SK-N-SH (cell line): ENCODE data around the gene CETN2.

Experiments
- IRF3 ChIP-seq: fragments of 150-350 bp; IDR thresholded peaks from 2 replicates; pipeline ENCODE4 v1.6.1; 2016; ENCODE audit warnings: mild to moderate bottlenecking, low read depth, low read length
- JUND ChIP-seq: IDR thresholded peaks from 2 replicates; pipeline ENCODE4 v1.4.0; 2012
- MXI1 ChIP-seq: IDR thresholded peaks from 2 replicates; pipeline ENCODE4 v1.6.1; 2012; ENCODE audit warnings: mild to moderate bottlenecking, low read depth, low read length, improper control_type of control experiment
- NRF1 ChIP-seq: IDR thresholded peaks from 2 replicates; pipeline ENCODE4 v1.6.1; 2012; ENCODE audit warnings: low read depth, mild to moderate bottlenecking, low read length
- POLR2AphosphoS5 ChIP-seq: IDR thresholded peaks from 2 replicates; pipeline ENCODE4 v1.6.1; 2012; ENCODE audit warnings: low read depth, low read length
- SMC3 ChIP-seq: IDR thresholded peaks from 2 replicates; pipeline ENCODE4 v1.6.1; 2012; ENCODE audit warnings: low read depth, low read length, improper control_type of control experiment
- YY1 ChIP-seq: IDR thresholded peaks from 2 replicates; pipeline ENCODE4 v1.4.0; 2012; ENCODE audit warnings: low read depth, mild to moderate bottlenecking
- TF ChIP-seq, protein P1 (sequence below): IDR thresholded peaks from 2 replicates; pipeline ENCODE4; 2012
- TF ChIP-seq, protein P2 (sequence below): fragments of 200-600 bp; sonication (generic); IDR thresholded peaks from 2 replicates; pipeline ENCODE4 v1.6.1; 2017; ENCODE audit warnings: antibody characterized with exemption, mild to moderate bottlenecking, moderate library complexity
- TF ChIP-seq, protein P3 (sequence below): fragments of 150-350 bp; IDR thresholded peaks from 2 replicates; pipeline ENCODE4 v1.6.1; 2017; ENCODE audit warnings: antibody characterized with exemption, low read length, low read depth, borderline replicate concordance
- TF ChIP-seq, protein P4 (sequence below): IDR thresholded peaks from 2 replicates; pipeline ENCODE4 v1.4.0; 2012; ENCODE audit warnings: low read depth

DNA sequence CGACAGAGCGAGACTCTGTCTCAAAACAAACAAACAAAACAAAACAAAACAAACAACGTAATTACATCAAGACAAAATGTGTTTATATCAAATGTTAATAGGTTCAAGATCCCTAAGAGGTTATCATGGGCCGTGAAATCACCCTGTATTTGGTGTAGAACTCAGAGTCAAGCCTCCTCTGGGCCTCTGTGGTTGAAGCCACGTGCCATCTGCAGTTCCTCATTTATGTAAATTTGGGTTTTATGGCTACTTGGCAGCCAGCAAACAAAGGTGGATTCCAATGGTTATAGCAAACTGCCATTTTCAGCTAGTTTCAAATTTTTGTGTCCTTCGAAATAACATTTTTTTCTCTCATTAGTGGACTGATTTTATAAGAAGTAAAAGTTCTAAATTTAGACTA lies 16.7 kb upstream of the CETN2 start:
- TF ChIP-seq, protein P1, sequence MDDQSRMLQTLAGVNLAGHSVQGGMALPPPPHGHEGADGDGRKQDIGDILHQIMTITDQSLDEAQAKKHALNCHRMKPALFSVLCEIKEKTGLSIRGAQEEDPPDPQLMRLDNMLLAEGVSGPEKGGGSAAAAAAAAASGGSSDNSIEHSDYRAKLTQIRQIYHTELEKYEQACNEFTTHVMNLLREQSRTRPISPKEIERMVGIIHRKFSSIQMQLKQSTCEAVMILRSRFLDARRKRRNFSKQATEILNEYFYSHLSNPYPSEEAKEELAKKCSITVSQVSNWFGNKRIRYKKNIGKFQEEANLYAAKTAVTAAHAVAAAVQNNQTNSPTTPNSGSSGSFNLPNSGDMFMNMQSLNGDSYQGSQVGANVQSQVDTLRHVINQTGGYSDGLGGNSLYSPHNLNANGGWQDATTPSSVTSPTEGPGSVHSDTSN = no peak
- TF ChIP-seq NRF1 (no peak), MXI1 (no peak), JUND (no peak), POLR2AphosphoS5 (no peak), SMC3 (no peak), YY1 (no peak), IRF3 (no peak)
- TF ChIP-seq, protein P2, sequence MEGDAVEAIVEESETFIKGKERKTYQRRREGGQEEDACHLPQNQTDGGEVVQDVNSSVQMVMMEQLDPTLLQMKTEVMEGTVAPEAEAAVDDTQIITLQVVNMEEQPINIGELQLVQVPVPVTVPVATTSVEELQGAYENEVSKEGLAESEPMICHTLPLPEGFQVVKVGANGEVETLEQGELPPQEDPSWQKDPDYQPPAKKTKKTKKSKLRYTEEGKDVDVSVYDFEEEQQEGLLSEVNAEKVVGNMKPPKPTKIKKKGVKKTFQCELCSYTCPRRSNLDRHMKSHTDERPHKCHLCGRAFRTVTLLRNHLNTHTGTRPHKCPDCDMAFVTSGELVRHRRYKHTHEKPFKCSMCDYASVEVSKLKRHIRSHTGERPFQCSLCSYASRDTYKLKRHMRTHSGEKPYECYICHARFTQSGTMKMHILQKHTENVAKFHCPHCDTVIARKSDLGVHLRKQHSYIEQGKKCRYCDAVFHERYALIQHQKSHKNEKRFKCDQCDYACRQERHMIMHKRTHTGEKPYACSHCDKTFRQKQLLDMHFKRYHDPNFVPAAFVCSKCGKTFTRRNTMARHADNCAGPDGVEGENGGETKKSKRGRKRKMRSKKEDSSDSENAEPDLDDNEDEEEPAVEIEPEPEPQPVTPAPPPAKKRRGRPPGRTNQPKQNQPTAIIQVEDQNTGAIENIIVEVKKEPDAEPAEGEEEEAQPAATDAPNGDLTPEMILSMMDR = no peak
- TF ChIP-seq, protein P3, sequence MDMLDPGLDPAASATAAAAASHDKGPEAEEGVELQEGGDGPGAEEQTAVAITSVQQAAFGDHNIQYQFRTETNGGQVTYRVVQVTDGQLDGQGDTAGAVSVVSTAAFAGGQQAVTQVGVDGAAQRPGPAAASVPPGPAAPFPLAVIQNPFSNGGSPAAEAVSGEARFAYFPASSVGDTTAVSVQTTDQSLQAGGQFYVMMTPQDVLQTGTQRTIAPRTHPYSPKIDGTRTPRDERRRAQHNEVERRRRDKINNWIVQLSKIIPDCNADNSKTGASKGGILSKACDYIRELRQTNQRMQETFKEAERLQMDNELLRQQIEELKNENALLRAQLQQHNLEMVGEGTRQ = no peak
- TF ChIP-seq, protein P4, sequence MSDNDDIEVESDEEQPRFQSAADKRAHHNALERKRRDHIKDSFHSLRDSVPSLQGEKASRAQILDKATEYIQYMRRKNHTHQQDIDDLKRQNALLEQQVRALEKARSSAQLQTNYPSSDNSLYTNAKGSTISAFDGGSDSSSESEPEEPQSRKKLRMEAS = no peak
